ENCODE results near the gene SLC4A8.

Gene SLC4A8

DNA sequence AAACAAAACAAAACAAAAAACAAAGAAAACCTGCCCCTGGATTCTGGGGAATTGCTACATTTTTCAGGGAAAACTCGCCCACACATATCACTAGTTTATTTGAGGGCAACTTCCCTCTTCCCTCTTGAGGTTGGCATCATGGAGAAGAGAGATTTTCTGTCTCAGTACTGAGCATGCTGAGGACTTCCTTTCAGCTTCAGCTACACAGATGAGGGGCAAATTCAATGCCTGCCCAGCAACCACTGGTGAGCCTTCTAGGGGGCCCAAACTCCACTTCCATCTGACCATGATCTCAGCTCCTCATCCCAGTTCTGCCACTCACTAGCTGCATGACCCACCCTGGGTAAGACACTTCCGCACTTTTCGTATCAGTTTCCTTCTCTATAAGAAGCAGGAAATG lies 103.3 kb downstream of the SLC4A8 start:
- DNase-seq (ENCODE audit: low read depth) = no peak

DNA sequence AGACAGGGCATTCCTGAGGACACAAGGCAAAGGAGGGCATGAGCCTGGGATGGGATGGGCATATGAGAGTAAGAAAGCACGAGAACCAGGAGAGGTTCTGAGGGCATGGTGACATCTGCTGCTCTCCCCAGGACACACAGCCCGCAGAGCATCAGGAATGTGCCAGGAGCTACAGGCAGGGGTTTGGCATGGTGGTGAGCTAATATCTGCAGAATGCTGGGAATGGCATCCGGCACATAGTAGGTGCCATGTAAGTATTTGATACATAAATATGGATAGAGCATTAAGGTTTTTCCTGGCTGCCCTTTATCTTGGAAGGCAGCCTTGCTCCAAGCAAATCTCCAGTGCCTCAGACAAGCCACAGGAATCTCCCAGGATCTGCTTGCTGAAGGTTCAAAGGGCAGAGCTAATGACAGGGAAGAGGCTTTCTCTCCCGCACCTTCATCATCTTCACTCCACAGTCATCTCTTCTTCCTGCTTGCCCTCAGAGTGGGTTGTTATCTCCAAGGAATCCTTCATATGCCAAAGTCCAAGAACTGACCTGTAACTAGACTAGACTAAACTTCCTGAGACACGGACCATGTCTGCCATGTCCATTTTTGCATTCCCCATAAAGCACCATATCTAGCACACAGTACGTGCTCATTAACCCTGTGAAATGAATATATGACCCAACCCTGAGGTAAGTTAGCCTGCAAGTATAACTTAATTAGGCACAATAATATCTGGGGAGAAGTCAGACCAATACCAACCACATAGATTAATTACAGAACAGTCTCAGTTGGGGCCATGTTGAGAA lies 104.4 kb downstream of the SLC4A8 start:
- DNase-seq (ENCODE audit: low read depth) = no peak

DNA sequence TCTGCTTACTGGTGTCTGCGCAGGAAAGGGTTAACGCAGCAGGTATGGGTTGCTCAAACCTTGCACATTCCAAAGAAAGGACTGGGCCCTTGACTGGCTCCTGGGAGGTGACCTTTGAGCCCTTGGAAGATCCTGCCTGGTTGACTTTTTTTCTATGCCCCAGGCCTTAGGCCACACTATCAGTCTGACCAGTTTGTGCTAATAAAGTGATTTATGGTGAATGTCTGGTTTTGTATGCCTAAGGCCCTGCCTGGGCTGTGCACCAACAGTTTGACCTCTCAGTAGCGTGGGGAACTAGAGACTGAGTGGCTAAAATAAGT lies 105.0 kb downstream of the SLC4A8 start:
- no peak for DNase-seq (ENCODE audit: low read depth)

DNA sequence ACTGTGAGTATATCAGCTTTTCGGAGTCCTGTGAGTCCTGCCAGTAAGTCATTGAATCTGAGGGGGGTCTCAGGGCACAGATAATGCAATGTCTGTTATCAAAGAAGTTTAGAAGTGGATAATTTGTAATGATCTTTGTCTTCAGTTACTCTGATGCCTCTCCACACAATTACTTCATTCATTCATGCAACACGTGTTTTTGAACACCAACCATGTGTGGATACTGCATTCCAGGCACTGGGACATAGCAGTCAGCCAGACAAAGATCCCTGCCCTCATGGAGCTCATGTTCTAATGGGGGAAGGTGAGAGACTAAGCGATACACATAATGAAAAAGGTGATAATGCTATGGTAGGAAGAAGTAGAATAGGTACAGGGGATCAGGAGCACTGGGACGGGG lies 105.6 kb downstream of the SLC4A8 start:
- no peak for DNase-seq (ENCODE audit: low read depth)

DNA sequence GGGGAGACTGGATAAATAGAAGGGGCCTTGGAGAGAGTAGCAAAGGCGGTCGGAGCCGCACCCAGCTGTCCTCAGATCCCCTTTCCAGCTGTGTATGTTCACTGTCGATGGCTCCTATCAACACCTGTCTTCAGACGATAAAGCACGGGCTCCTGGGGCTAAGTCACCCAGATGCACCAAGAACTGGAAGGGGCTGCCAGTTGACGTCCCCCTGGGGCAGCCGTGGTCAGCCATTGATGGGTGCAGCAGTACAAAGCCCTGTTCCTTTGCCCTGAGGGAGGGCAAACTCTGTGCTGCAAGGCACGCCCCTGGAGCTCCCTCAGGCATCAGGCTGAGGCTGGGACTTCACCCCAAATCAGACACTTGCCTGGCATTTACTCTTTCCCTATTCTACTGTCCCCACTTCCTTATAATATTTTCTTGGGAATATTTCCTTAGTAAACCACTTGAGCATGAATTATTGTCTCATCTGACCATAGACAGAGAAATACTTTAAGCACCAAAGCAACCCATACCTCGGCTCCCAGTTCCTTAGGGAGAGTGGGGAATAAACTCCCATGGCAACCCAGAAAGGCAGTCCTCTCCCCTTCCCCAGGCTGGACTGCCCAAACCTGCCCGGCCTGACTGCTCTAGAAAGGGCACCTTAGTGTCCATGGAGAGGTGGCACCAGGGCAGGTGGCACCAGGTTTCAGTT lies 106.8 kb downstream of the SLC4A8 start:
- DNase-seq (ENCODE audit: low read depth) = no peak

DNA sequence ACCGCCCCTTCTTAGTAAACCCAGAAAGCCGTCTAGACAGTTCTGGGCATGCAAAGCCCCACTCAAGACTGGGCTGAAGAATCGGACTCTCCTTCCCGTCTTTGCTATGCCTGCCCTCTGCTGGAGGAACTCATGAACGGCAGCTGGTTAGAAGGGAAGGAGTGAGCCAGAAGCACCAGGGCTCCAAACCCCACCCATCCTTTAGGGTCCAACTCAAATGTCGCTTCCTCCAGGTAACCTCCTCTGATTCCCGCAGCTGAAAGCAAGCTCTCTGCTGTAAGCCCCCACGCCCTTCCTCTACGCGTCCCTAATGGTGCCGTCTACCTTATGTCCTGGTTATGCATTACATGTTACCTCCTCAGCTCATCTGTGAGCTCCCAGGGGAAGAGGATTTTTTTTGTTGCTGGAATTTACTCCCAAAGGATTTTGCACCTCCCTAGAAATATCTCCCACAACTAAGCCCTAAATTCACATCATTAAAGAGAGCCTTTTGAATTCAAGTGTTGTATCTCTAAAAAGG lies 107.4 kb downstream of the SLC4A8 start:
- DNase-seq (ENCODE audit: low read depth) = peak; percentile 48

DNA sequence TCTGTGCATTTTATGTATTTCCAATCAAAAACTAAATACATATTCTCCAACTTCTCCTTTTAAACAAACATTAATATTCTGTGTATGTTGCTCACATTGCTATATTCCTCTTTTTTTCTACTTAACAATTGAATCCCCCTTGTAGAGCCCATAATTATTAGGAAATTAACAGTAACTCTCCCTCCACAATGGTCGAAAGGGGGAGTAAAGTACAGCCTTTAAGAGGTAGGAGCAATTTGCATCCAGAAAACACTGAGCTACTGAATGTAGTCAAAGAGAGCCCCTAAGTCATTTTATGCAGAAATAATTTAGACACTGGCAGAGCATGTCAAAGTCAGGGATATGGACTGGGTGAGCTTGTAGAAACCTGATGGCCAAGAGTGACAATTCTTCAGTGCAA lies 109.2 kb downstream of the SLC4A8 start:
- DNase-seq (ENCODE audit: low read depth) = no peak

DNA sequence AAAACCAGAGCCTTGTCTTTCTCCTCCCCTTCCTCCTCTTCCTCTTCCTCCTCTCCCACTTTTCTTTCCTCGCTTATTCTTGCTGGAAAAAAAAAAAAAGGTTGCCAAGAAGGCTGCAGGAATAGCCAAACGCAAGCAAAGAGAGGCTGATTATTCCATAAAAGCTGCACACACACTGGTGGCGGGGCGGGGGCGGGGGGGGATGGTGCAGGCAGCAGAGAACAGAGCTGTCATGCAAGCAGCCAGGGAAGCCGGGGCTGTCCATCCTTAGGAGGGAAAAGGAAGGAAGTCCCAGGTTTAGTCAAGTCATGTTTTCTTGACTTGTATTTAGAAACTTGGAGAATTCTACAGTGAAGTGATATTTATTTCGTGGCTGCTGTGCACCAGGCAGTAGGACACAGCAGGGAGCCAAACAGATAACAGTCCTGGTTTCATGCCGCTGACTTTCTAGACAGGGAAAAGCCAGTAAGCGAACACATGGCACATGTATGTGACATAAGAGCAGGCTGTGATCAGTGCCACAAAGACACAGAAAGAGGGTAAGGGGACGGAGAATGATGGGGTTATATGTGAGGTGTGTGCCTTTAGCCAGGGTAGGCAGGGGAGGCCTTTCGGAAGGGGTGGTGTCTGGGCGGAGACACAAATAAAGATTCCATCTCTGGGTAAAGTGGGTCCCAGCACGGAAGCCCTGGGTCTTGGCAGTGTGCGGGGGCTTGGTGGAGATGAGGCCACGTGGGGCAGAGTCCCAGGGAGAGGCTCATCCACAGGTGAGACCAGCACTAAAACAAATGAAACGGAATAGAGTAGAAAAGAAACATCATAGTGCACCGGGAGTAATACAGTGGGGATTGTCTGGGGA lies 109.8 kb downstream of the SLC4A8 start:
- no peak for DNase-seq (ENCODE audit: low read depth)

DNA sequence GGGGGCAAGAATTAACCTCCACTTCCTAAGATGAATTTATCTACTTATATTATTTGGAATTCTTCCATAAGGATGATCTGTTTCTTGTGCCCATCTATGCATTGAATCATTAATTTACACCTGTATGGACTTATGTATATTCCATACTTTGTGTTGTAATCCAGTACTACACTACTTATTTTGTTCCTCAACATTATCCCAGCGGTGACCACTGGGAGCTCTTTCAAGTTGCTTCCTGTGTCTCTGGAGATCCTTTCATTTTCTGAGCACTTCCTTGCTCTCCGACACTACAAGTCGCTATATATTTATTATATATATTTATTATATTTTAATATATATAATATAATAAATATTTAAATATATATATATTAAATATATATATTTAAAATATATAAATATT lies 111.5 kb downstream of the SLC4A8 start:
- DNase-seq (ENCODE audit: low read depth) = no peak

DNA sequence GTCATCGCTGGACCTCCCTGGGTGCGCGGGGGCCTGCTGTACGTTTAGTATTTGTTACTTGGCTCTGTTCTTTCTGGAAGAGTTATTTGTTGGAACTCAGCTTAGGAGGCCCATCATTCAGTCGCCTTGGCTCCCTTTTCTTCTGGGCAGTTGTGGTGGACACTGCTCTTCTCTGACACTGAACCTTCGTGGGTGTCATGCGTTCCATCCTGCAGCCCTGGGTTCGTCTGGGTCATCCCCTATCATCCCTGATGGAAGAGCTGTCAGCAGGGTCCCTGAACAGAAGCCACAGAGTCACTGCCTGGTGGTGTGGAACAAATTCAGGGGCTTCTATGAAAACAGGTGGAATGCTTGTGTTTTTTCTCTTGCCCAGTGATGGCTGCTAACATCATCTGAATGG lies 113.5 kb downstream of the SLC4A8 start:
- DNase-seq (ENCODE audit: low read depth) = no peak

DNA sequence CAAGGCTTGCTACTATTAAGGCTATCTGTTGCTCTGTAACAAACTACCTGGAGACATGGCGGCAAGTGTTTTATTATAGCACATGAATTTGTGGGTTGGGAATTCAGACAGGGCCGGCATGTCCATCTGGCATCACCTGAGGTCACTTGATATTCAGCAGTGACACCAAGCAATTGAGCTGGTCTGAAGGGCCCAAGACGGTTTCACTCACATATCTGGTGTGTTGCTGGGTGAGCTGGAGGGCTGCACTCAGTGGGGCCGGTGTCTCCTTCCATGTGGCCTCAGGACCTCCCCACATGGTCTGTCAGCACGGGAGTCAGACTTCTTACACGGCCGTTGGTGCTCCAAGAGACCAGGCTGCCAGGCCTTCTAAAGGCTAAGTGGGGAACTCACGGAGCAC lies 114.0 kb downstream of the SLC4A8 start:
- DNase-seq (ENCODE audit: low read depth) = no peak

DNA sequence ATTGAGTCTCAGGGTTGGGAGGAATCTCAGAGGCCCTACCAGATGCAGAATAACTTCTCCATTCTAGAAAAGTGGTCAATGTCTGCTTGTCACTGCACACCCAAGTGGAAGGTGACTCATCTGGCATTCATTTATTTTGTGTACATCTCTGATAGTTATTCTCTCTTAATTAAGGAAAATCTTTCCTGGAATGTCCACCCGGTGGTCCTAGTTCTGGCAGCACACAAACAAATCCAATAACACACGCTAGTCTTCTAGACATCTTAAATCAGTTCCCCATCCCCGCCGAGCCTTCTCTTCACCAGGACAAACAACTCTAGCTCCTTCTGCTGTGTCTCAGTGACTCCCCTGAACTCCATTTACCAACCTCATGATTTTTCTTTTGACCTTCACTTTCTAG lies 116.4 kb downstream of the SLC4A8 start:
- no peak for DNase-seq (ENCODE audit: low read depth)

DNA sequence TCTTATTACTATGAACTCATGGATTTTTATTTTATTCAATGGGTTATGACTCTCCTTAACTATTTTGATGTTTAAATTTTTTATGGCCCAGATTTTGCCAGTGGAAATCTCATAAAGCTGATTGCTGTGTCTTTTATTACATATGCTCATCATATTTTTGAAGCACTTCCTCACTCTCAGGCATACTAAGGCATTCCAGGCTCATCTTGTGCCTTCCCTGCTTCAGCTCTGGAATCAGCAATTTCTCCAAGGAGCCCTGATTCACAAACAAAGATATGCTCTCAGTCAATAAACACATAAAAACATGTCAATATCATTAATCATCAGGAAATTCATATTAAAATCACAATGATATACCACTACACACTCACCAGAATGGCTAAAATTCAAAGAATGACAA lies 121.5 kb downstream of the SLC4A8 start:
- DNase-seq (ENCODE audit: low read depth) = no peak

DNA sequence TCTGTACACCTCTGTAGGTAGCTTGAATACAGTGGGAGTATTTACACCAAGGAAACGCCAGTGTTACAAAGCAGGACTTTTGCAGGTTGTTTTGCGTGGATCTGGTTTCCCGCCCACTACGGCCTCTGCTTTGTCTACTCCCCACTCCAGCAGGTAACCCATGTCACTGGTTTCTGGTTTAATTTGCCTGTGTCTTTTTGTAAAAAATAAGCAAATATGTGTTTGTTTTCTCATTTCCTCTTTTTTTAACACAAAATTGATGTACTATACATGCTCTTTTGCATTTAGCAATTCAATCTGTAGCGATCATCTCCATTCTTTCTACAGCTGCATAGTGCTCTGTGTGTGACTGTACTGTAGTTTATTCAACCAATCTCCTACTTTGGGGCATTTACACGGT lies 123.0 kb downstream of the SLC4A8 start:
- DNase-seq (ENCODE audit: low read depth) = no peak

DNA sequence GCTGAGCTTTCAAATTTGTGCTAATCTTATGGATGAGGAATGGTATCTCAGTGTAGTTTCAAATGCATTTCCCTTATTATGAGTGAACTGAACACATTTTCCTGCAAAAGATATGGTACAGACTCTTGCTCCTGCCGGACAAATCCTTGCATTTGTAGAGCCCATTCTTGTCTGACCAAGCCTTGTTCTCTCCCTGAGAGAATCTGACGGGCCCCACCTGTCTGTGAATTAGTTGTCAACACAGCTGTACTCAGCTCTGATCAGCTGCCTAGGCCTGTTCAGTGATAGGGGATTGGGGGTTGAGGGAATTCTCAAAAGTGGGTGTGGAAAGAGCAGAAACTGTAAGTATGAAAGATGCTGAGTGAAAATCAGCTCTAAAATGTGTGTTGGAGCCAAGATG lies 123.6 kb downstream of the SLC4A8 start:
- DNase-seq (ENCODE audit: low read depth) = no peak

DNA sequence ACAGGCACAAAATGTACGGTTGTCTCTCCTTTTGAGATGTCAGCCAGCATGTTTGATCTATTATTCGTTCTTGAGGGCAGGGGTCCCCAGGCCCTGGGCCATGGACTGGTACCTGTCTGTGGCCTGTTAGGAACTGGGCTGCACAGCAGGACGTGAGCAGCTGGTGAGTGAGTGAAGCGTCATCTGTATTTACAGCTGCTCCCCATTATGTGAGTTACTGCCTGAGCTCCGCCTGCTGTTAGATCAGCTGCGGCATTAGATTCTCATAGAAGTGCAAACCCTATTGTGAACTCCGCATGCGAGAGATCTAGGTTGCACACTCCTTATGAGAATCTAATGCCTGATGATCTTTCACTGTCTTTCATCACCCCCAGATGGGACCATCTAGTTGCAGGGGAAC lies 125.0 kb downstream of the SLC4A8 start:
- DNase-seq (ENCODE audit: low read depth) = no peak
